GOT3 (cell line): ENCODE data around the gene OR4K14.
"Not testable (repeated sequence)": the region's sequence is repeated elsewhere in the genome, so short reads cannot be mapped to it uniquely, and the experiment has no call there.

Source experiments
- DNase-seq: peaks from one replicate; lab custom pipeline; 2025; ENCODE audit warnings: mixed read lengths; lab: John Stamatoyannopoulos, UW

OR4K14 gene, protein sequence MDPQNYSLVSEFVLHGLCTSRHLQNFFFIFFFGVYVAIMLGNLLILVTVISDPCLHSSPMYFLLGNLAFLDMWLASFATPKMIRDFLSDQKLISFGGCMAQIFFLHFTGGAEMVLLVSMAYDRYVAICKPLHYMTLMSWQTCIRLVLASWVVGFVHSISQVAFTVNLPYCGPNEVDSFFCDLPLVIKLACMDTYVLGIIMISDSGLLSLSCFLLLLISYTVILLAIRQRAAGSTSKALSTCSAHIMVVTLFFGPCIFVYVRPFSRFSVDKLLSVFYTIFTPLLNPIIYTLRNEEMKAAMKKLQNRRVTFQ

DNA sequence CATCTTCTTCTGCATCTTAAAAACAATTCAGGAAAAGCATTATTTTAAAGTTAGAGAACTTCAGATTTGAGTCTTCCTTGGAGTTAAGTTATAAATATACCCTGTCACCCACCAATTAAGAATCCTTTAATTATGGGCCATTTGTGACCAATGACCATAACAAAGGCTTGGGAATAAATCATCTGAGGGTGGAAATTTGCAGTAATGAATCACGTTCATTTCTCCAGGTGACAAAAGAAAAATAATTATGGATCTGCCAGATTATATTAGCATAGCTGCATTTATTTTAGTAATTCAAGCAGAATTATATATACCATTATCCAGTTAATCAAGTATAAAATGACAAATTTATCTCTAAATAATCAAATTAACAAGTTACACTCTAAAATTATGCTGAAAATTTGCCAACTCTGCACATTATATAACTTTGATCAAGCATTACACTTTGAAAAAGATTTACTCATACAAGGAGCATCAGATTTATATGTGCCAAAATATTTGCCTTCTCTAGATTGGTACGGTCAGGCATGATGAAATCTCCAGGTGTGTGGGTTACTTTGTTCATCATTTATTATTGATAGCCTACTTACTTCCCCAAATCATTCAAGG is at the start of gene OR4K14:
Gene OR4K14, minus strand, starts transcription at position 51 of the 609 bp plus-strand sequence. CDS start 4,114 bp downstream, outside the sequence.
- no peak for DNase-seq

DNA sequence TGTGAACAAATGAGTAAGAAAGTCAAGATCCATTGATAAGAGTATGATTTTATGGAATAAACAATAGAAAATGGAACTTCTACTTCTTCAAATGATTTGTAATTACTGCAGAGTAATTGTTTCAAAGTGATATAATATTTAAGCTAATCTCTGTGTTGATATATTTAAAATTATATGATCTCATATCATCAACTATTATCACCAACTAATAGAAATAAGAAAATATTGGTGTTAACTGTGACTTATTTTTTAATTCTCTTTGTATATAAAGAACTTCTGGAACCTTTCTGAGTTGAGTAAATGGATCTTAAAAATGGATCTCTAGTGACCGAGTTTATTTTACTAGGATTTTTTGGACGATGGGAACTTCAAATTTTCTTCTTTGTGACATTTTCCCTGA is 40.6 kb upstream of the OR4K14 start, which contains the start of gene OR4L1:
Gene OR4L1, plus strand, starts transcription at position 301 of the 400 bp plus-strand sequence. Its CDS starts 0 bp downstream, at position 301.
- no peak for DNase-seq

DNA sequence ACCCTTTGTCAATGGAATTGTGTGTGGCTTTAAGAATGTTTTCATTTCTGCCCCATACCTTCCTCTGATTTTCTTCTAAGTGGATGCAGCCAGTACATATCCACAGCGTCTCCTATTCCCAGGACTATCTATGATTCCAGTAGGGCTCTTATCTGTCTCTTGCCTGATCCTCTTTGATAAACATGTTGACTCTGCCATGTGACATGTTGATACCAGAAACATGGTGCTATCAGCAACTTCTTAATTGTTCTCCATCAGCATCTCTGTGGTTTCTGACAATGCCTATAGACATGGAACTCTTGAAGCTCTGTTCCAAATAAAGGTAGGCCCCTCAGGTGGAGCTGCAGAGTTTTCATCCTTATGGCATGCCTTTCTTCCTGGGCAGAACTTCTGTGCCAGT is 29.1 kb upstream of the OR4K14 start:
- DNase-seq: no peak

DNA sequence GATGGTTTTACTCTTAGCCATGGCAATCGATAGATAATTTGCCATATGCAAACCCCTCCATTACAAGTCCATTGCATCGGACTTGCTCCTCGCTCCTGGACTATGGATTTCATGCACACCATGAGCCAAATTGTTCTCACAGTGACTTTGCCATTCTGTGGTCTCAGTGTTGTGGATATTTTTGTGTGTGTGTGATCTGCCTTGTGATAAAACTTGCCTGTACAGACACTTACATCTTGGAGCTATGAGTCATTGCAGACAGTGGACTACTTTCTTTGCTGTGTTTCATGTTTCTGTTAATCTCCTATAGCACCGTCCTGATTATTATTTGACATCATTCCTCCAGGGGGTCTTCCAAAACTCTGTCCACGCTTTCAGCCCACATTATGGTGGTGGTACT is 25.1 kb upstream of the OR4K14 start:
- DNase-seq: no peak

DNA sequence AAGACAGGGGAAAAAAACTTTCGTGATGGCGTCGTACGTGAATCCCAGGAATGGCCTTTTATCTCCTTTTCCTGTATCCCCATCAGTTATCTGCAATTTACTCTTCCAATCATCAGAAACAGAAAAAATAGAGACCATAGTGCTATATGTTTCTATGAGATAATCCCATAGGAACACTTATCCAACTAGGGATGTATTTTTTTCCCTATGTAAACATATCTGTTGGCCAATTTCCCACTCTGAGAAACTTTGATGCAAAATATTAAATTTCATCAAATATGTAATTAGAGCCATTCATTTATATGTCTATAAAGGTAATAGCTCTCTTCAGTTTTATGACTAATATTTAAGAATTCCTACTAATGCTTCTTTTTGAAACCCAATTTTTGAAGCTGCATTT is 16.8 kb upstream of the OR4K14 start, which contains the start of gene OR4K13:
Gene OR4K13, minus strand, starts transcription at position 101 of the 400 bp plus-strand sequence. CDS start 1,280 bp downstream, outside the sequence.
- DNase-seq: no peak

DNA sequence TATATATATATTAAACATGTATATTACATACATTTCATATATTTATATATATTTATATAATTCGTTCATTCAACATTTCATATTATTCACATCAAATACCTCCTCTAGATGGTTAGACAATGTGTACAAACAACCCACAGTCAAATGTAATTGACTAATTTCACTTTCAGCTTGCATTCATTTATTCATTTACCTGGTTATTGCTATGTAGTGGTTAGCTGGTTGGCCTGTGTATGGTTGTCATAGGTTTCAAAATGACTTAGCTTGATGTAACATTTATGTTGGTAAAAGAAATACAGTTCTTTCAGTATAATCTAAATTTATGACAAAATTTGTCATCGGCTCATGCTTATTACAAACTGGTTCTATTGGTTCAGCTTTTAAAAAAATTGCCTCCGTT is 16.3 kb upstream of the OR4K14 start:
- no peak for DNase-seq

DNA sequence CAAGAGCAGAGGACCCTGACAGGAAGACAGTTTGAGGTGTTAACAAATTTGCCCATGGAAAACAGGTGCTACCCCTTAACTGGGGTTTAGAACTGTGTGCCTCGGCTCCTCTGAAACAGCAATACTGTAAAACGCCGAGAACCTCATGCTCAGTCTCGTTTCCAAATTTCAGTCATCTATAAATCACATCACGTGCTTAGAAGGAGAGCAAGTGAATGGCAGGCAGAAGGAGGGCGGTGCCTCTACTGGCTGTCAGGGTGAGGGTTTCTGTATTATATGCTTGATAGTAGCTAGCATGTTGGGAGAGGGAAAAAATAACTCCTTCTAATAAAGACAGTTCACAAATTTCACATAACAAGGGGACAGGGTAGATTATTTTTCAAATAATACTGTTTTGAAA is 12.0 kb upstream of the OR4K14 start:
- DNase-seq: no peak

DNA sequence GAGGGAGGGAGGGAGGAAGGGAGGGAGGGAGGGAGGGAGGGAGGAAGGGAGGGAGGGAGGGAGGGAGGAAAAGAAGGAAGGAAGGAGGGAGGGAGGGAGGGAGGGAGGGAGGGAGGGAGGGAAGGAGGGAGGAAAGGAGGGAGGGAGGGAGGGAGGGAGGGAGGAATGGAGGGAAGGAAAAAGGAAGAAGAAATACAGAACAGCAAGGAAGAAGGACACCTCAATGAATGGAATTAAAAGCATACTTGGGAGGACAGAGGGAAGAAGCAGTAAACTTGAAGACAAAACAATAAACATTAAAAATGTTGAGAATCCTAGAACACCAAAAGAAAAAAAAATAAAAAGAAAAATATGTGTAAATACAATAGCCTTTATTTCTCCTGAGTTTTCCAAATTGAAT is 11.0 kb downstream of the OR4K14 start:
- no peak for DNase-seq

DNA sequence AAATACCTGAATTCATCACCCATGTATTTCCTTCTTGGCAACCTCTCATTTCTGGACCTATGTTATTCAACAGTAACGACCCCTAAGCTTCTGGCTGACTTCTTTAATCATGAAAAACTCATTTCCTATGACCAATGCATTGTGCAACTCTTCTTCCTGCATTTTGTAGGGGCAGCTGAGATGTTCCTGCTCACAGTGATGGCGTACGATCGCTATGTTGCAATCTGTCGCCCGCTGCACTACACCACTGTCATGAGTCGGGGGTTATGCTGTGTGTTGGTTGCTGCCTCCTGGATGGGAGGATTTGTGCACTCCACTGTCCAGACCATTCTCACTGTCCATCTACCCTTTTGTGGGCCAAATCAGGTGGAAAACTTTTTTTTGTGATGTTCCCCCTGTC is 16.8 kb downstream of the OR4K14 start:
- DNase-seq: no peak

DNA sequence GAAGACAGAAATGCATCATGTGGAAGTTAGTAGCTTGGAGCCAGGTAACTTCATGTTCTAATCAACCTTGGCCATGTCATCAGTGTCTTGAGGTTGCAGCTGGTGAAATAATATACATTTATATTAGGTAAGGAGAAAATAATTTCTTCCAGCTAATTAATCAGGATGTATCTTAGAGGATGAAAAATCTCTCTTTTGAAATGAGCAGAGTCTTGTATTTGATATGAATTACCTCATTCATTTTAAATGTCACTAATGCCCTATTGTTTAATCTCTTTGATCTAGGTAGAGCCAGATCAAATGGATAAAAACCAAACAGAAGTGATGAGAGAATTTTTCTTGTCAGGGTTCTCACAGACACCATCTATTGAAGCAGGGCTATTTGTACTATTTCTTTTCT is 17.2 kb downstream of the OR4K14 start, which contains the start of gene OR4Q2:
Gene OR4Q2, plus strand, starts transcription at position 301 of the 400 bp plus-strand sequence.
- DNase-seq: no peak

DNA sequence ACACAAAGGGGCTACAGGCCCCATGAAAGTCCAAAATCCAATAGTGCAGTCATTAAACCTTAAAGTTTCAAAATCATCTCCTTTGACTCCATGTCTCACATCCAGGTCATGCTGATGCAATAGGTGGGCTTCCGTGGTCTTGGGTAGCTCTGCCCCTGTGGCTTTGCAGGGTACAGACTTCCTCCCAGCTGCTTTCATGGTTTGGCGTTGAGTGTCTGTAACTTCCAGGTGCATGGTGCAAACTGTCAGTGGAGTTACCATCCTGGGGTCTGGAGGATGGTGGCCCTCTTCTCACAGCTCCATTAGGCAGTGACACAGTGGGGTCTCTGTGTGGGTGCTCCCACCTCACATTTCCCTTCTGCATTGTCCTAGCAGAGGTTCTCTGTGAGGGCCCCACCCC is 25.7 kb downstream of the OR4K14 start:
- no peak for DNase-seq

DNA sequence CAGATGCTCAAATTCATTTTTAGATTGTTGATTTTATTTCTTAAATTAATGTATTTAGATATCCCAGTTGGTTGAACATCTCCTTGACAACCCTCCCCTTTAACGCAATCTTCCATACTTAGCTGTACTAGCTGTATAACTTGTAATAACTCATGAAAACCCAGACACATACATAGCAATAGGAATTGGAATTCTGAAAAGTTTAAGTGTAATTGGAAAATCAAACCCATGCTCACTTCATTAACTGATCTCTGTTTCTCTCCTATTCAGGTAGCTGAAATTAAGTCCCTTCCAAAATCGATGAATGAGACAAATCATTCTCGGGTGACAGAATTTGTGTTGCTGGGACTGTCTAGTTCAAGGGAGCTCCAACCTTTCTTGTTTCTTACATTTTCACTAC is 43.8 kb downstream of the OR4K14 start, which contains the start of gene OR4K15:
Gene OR4K15, plus strand, starts transcription at position 301 of the 400 bp plus-strand sequence. Its CDS starts 0 bp downstream, at position 301.
- DNase-seq: no peak

DNA sequence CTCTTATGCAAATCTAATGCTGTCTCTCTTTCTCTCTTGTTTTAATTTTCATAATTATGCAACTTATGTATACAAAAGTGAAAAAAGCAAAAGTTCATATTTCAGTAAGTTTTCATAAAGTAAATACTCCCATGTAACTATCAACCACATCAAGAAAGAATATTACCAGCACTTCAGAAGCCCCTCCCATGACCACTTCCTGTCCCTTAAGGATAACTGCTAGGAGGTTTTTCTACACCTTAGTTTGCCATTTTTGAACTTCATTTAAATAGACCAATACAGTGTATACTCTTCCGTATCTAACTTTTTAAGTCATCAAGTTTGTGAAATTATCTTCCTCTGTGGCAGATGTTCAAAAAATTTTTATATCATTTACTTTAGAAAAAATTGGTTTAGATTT is 44.3 kb downstream of the OR4K14 start:
- DNase-seq: no peak

DNA sequence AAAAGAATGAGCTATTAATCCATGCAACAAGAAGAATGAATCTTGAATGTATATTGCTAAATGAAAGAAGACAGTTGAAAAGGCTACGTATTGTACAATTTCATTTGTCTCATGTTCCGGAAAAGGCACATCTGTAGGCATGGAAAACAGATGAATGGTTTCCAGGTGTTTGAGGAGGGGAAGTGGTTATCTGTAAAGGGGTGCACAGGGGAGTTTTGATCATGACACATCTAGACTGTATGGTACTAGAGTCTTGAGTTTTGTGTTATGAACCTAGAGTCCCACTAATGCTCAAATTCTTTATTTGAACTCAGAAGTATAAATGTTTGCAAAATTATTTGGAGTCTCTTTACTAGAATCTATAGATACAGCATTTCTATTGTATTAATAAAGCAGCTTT is 49.4 kb downstream of the OR4K14 start:
- not testable (repeated sequence) for DNase-seq
